ENCODE data around the gene CR2. TPM values are rescaled to one million over a fixed set of nuclear protein-coding genes. Genes with fewer than 3 reads are reported as not detected.
"Not testable (repeated sequence)": the region's sequence is repeated elsewhere in the genome, so short reads cannot be mapped to it uniquely, and the experiment has no call there.

The CR2 gene
- total RNA-seq, 2 experiments from 2014 or later: 2.9 to 3.5 TPM

GRCh38 chr1:207427832-207428585, 26.1 kb upstream of the CR2 start:
- DNase-seq (no peak), ATAC-seq (ENCODE audit: low read depth) (no peak)
- Mint-ChIP-seq H3K36me3 (no peaks in the 10 kb centered on the region), H3K4me1 (no peaks in the 10 kb centered on the region), H3K27me3 (peaks cover 11% of the 10 kb centered on the region), H3K27ac (no peak overlapping the region), H3K4me3 (no peak overlapping the region), H3K9me3 (no peaks in the 10 kb centered on the region)
- POLR2A ChIA-PET: no interaction called here

- no peak overlapping the region for H3K4me3 Mint-ChIP-seq
Observed at GRCh38 chr1:207428783-207429182, 25.3 kb upstream of the CR2 start.

GRCh38 chr1:207429963-207430362, 24.2 kb upstream of the CR2 start:
- no peaks in the 10 kb centered on the region for H3K9me3 Mint-ChIP-seq
- no peaks in the 10 kb centered on the region for H3K4me1 Mint-ChIP-seq
- DNase-seq (no peak), ATAC-seq (ENCODE audit: low read depth) (no peak)
- H3K4me3 Mint-ChIP-seq: no peak overlapping the region
- POLR2A ChIA-PET: interaction anchor here (0.7 kb wide), 1 partner anchor 56 kb away, joined by 6 read pairs; no protein-coding TSS in a partner anchor
- H3K36me3 Mint-ChIP-seq: no peaks in the 10 kb centered on the region
- no peak overlapping the region for H3K27ac Mint-ChIP-seq
- peaks cover 13% of the 10 kb centered on the region for H3K27me3 Mint-ChIP-seq

More at GRCh38 chr1:207428783-207429182, 25.3 kb upstream of the CR2 start:
- POLR2A ChIA-PET: no interaction called here
- H3K27me3 Mint-ChIP-seq: peaks cover 11% of the 10 kb centered on the region
- no peaks in the 10 kb centered on the region for H3K36me3 Mint-ChIP-seq
- no peaks in the 10 kb centered on the region for H3K4me1 Mint-ChIP-seq
- no peak overlapping the region for H3K27ac Mint-ChIP-seq
- DNase-seq (no peak), ATAC-seq (ENCODE audit: low read depth) (no peak)
- H3K9me3 Mint-ChIP-seq: no peaks in the 10 kb centered on the region

- Mint-ChIP-seq H3K27ac (no peak overlapping the region), H3K4me1 (no peaks in the 10 kb centered on the region), H3K36me3 (no peaks in the 10 kb centered on the region), H3K4me3 (no peak overlapping the region), H3K27me3 (peaks cover 13% of the 10 kb centered on the region), H3K9me3 (no peaks in the 10 kb centered on the region)
- POLR2A ChIA-PET: no interaction called here
- DNase-seq: no peak
- no peak for ATAC-seq (ENCODE audit: low read depth)
Observed at GRCh38 chr1:207430602-207431001, 23.5 kb upstream of the CR2 start.

- ATAC-seq (ENCODE audit: low read depth): no peak
- POLR2A ChIA-PET: no interaction called here
- no peak overlapping the region for H3K27ac Mint-ChIP-seq
- H3K4me3 Mint-ChIP-seq: no peak overlapping the region
- H3K9me3 Mint-ChIP-seq: no peaks in the 10 kb centered on the region
- no peak for DNase-seq
- H3K27me3 Mint-ChIP-seq: peaks cover 17% of the 10 kb centered on the region
- no peaks in the 10 kb centered on the region for H3K36me3 Mint-ChIP-seq
- H3K4me1 Mint-ChIP-seq: no peaks in the 10 kb centered on the region
Observed at GRCh38 chr1:207431508-207431907, 22.6 kb upstream of the CR2 start.

GRCh38 chr1:207433435-207433834, 20.7 kb upstream of the CR2 start:
- peaks cover 17% of the 10 kb centered on the region for H3K27me3 Mint-ChIP-seq
- no peaks in the 10 kb centered on the region for H3K4me1 Mint-ChIP-seq
- H3K9me3 Mint-ChIP-seq: no peaks in the 10 kb centered on the region
- ATAC-seq (ENCODE audit: low read depth): no peak
- POLR2A ChIA-PET: no interaction called here
- H3K4me3 Mint-ChIP-seq: no peak overlapping the region
- no peak overlapping the region for H3K27ac Mint-ChIP-seq
- H3K36me3 Mint-ChIP-seq: no peaks in the 10 kb centered on the region
- DNase-seq: no peak

- DNase-seq; ATAC-seq (ENCODE audit: low read depth); H3K9me3 Mint-ChIP-seq; H3K4me3 Mint-ChIP-seq; H3K27me3 Mint-ChIP-seq; H3K27ac Mint-ChIP-seq; H3K36me3 Mint-ChIP-seq; POLR2A ChIA-PET; H3K4me1 Mint-ChIP-seq: not testable (repeated sequence)
Observed at GRCh38 chr1:207436746-207437145, 17.4 kb upstream of the CR2 start.

GRCh38 chr1:207440626-207441025, 13.5 kb upstream of the CR2 start:
- H3K27ac Mint-ChIP-seq: no peak overlapping the region
- H3K4me3 Mint-ChIP-seq: no peak overlapping the region
- H3K4me1 Mint-ChIP-seq: peaks cover 2% of the 10 kb centered on the region
- ATAC-seq (ENCODE audit: low read depth): no peak
- peaks cover 11% of the 10 kb centered on the region for H3K27me3 Mint-ChIP-seq
- POLR2A ChIA-PET: no interaction called here
- DNase-seq: no peak
- no peaks in the 10 kb centered on the region for H3K9me3 Mint-ChIP-seq
- H3K36me3 Mint-ChIP-seq: no peaks in the 10 kb centered on the region

- H3K36me3 Mint-ChIP-seq: no peaks in the 10 kb centered on the region
- no peak overlapping the region for H3K4me3 Mint-ChIP-seq
- peaks cover 24% of the 10 kb centered on the region for H3K27me3 Mint-ChIP-seq
- POLR2A ChIA-PET: no interaction called here
- no peaks in the 10 kb centered on the region for H3K9me3 Mint-ChIP-seq
- H3K27ac Mint-ChIP-seq: no peak overlapping the region
- ATAC-seq (ENCODE audit: low read depth) (no peak), DNase-seq (no peak)
- H3K4me1 Mint-ChIP-seq: peaks cover 2% of the 10 kb centered on the region
Observed at GRCh38 chr1:207444514-207445217, 9.5 kb upstream of the CR2 start.

- Mint-ChIP-seq H3K27me3 (peaks cover 43% of the 10 kb centered on the region), H3K4me3 (peak overlapping the region; percentile 54), H3K36me3 (no peaks in the 10 kb centered on the region), H3K27ac (no peak overlapping the region), H3K4me1 (peaks cover 7% of the 10 kb centered on the region), H3K9me3 (no peaks in the 10 kb centered on the region)
- POLR2A ChIA-PET: no interaction called here
- no peak for ATAC-seq (ENCODE audit: low read depth)
- no peak for DNase-seq
Observed at GRCh38 chr1:207453710-207454045, 450 bp upstream of the CR2 start.

- Mint-ChIP-seq H3K27ac (no peak overlapping the region), H3K27me3 (peaks cover 35% of the 10 kb centered on the region), H3K9me3 (no peaks in the 10 kb centered on the region), H3K4me3 (peak overlapping the region; percentile 56), H3K36me3 (no peaks in the 10 kb centered on the region), H3K4me1 (peaks cover 14% of the 10 kb centered on the region)
- DNase-seq (no peak), ATAC-seq (ENCODE audit: low read depth) (no peak)
- POLR2A ChIA-PET: interaction anchor here (0.6 kb wide), 1 partner anchor 574 kb away, joined by 6 read pairs; no protein-coding TSS in a partner anchor
Observed at GRCh38 chr1:207455183-207455754, 1.1 kb downstream of the CR2 start.

GRCh38 chr1:207458414-207458813, 4.3 kb downstream of the CR2 start:
- H3K27me3 Mint-ChIP-seq: peaks cover 12% of the 10 kb centered on the region
- POLR2A ChIA-PET: interaction anchor here (1.2 kb wide), 1 partner anchor 122 kb away, joined by 3 read pairs; no protein-coding TSS in a partner anchor
- DNase-seq: no peak
- no peak overlapping the region for H3K4me3 Mint-ChIP-seq
- no peak overlapping the region for H3K27ac Mint-ChIP-seq
- ATAC-seq (ENCODE audit: low read depth): no peak
- H3K4me1 Mint-ChIP-seq: peaks cover 20% of the 10 kb centered on the region
- H3K9me3 Mint-ChIP-seq: peaks cover under 1% of the 10 kb centered on the region
- no peaks in the 10 kb centered on the region for H3K36me3 Mint-ChIP-seq

GRCh38 chr1:207459008-207459407, 4.9 kb downstream of the CR2 start:
- H3K9me3 Mint-ChIP-seq: peaks cover 3% of the 10 kb centered on the region
- peaks cover 22% of the 10 kb centered on the region for H3K4me1 Mint-ChIP-seq
- POLR2A ChIA-PET: no interaction called here
- H3K27me3 Mint-ChIP-seq: peaks cover 12% of the 10 kb centered on the region
- H3K36me3 Mint-ChIP-seq: peaks cover 2% of the 10 kb centered on the region
- H3K27ac Mint-ChIP-seq: no peak overlapping the region
- DNase-seq: no peak
- no peak overlapping the region for H3K4me3 Mint-ChIP-seq
- peak; percentile 59 for ATAC-seq (ENCODE audit: low read depth)

- POLR2A ChIA-PET: interaction anchor here (1.3 kb wide), 1 partner anchor 140 kb away, joined by 3 read pairs; the partner anchor contains the start of gene CD55
- ATAC-seq (ENCODE audit: low read depth): no peak
- Mint-ChIP-seq H3K27ac (no peak overlapping the region), H3K9me3 (peaks cover 5% of the 10 kb centered on the region), H3K36me3 (peaks cover 5% of the 10 kb centered on the region), H3K27me3 (no peaks in the 10 kb centered on the region), H3K4me1 (peaks cover 22% of the 10 kb centered on the region), H3K4me3 (no peak overlapping the region)
- no peak for DNase-seq
Observed at GRCh38 chr1:207461649-207462048, 7.5 kb downstream of the CR2 start.
